ENCODE results near the gene CANX.

CANX gene

GRCh38 chr5:179764056-179764455 is 65.3 kb downstream of the CANX start:
- no peaks in the 10 kb centered on the region for H3K27me3 ChIP-seq (ENCODE audit: insufficient read depth, low read length, poor library complexity, severe bottlenecking)
- no peaks in the 10 kb centered on the region for H3F3A ChIP-seq (ENCODE audit: low read depth)
- no peaks in the 10 kb centered on the region for H3K9me2 ChIP-seq (replicated peaks; ENCODE audit: low read depth, low read length)
- no peak overlapping the region for H3K9ac ChIP-seq (ENCODE audit: low read depth, low read length, poor library complexity, severe bottlenecking)
- no peak overlapping the region for H3K4me3 ChIP-seq (ENCODE audit: low read length, poor library complexity, severe bottlenecking)
- H4K20me1 ChIP-seq (ENCODE audit: insufficient read depth, low read length, poor library complexity, severe bottlenecking) = peaks cover 21% of the 10 kb centered on the region
- H3K9me3 ChIP-seq (ENCODE audit: insufficient read depth, low read depth, low read length) = no peaks in the 10 kb centered on the region
- H3K4me2 ChIP-seq (ENCODE audit: low read depth, low read length, poor library complexity, severe bottlenecking) = no peak overlapping the region
- no peak overlapping the region for H2AFZ ChIP-seq (ENCODE audit: low read length)
- H3K36me3 ChIP-seq (ENCODE audit: insufficient read depth, low read length) = peaks cover 32% of the 10 kb centered on the region; the same call in 1 of the 2 replicates
- TF ChIP-seq, protein P1, sequence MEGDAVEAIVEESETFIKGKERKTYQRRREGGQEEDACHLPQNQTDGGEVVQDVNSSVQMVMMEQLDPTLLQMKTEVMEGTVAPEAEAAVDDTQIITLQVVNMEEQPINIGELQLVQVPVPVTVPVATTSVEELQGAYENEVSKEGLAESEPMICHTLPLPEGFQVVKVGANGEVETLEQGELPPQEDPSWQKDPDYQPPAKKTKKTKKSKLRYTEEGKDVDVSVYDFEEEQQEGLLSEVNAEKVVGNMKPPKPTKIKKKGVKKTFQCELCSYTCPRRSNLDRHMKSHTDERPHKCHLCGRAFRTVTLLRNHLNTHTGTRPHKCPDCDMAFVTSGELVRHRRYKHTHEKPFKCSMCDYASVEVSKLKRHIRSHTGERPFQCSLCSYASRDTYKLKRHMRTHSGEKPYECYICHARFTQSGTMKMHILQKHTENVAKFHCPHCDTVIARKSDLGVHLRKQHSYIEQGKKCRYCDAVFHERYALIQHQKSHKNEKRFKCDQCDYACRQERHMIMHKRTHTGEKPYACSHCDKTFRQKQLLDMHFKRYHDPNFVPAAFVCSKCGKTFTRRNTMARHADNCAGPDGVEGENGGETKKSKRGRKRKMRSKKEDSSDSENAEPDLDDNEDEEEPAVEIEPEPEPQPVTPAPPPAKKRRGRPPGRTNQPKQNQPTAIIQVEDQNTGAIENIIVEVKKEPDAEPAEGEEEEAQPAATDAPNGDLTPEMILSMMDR (conservative IDR thresholded peaks at IDR 0.05; ENCODE audit: low read length) = no peak
- TF ChIP-seq EZH2phosphoT487 (IDR thresholded peaks at IDR 0.05; ENCODE audit: borderline replicate concordance) = no peak
- H3K79me2 ChIP-seq (ENCODE audit: insufficient read depth, low read length) = peaks cover 33% of the 10 kb centered on the region
- peaks cover 7% of the 10 kb centered on the region for H3K4me1 ChIP-seq (ENCODE audit: insufficient read depth, low read length, poor library complexity, severe bottlenecking)

DNA sequence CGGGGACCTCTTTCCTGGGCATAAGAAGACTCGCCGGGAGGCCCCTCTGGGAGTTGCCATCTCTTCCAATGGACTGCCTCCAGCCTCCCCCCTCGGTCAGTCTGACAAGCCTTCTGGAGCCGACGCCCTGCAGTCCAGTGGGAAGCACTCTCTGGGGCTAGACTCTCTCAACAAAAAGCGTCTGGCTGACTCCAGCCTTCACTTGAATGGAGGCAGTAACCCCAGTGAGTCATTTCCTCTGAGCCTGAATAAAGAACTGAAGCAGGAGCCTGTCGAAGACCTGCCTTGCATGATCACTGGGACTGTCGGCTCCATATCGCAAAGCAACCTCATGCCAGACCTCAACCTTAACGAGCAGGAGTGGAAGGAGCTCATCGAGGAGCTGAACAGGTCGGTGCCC is 66.6 kb downstream of the CANX start:
- H3K36me3 ChIP-seq (ENCODE audit: insufficient read depth, low read length) = peaks cover 43% of the 10 kb centered on the region; the same call in 1 of the 2 replicates
- peaks cover 14% of the 10 kb centered on the region for H4K20me1 ChIP-seq (ENCODE audit: insufficient read depth, low read length, poor library complexity, severe bottlenecking)
- peaks cover 20% of the 10 kb centered on the region for H3K79me2 ChIP-seq (ENCODE audit: insufficient read depth, low read length)
- H3K9ac ChIP-seq (ENCODE audit: low read depth, low read length, poor library complexity, severe bottlenecking) = no peak overlapping the region
- no peaks in the 10 kb centered on the region for H3K9me2 ChIP-seq (replicated peaks; ENCODE audit: low read depth, low read length)
- no peak overlapping the region for H2AFZ ChIP-seq (ENCODE audit: low read length)
- H3K9me3 ChIP-seq (ENCODE audit: insufficient read depth, low read depth, low read length) = no peaks in the 10 kb centered on the region
- no peaks in the 10 kb centered on the region for H3F3A ChIP-seq (ENCODE audit: low read depth)
- no peak overlapping the region for H3K4me3 ChIP-seq (ENCODE audit: low read length, poor library complexity, severe bottlenecking)
- no peak overlapping the region for H3K4me2 ChIP-seq (ENCODE audit: low read depth, low read length, poor library complexity, severe bottlenecking)
- peaks cover 7% of the 10 kb centered on the region for H3K4me1 ChIP-seq (ENCODE audit: insufficient read depth, low read length, poor library complexity, severe bottlenecking)
- TF ChIP-seq, protein P1 (conservative IDR thresholded peaks at IDR 0.05; ENCODE audit: low read length) = no peak
- no peak for TF ChIP-seq EZH2phosphoT487 (IDR thresholded peaks at IDR 0.05; ENCODE audit: borderline replicate concordance)
- H3K27me3 ChIP-seq (ENCODE audit: insufficient read depth, low read length, poor library complexity, severe bottlenecking) = no peaks in the 10 kb centered on the region

DNA sequence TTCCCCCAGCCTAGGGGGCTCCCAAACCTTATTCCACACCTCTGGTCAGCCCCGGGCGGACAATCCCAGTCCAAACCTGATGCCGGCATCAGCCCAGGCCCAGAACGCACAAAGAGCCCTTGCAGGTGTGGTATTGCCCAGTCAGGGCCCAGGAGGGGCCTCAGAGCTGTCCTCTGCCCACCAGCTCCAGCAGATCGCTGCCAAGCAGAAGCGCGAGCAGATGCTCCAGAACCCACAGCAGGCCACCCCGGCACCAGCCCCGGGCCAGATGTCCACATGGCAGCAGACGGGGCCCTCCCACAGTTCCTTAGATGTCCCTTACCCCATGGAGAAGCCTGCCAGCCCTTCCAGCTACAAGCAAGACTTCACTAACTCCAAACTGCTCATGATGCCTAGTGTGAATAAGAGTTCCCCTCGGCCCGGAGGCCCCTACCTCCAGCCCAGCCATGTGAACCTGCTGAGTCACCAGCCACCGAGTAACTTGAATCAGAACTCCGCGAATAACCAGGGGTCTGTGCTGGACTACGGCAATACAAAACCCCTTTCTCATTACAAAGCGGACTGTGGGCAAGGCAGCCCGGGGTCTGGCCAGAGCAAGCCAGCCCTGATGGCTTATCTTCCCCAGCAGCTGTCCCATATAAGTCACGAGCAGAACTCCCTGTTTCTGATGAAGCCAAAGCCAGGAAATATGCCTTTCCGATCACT is 67.4 kb downstream of the CANX start:
- H3K36me3 ChIP-seq (ENCODE audit: insufficient read depth, low read length) = peaks cover 50% of the 10 kb centered on the region; the same call in 1 of the 2 replicates
- no peaks in the 10 kb centered on the region for H3F3A ChIP-seq (ENCODE audit: low read depth)
- H3K4me1 ChIP-seq (ENCODE audit: insufficient read depth, low read length, poor library complexity, severe bottlenecking) = peaks cover 7% of the 10 kb centered on the region
- no peaks in the 10 kb centered on the region for H3K27me3 ChIP-seq (ENCODE audit: insufficient read depth, low read length, poor library complexity, severe bottlenecking)
- no peak overlapping the region for H3K9ac ChIP-seq (ENCODE audit: low read depth, low read length, poor library complexity, severe bottlenecking)
- no peak overlapping the region for H2AFZ ChIP-seq (ENCODE audit: low read length)
- H4K20me1 ChIP-seq (ENCODE audit: insufficient read depth, low read length, poor library complexity, severe bottlenecking) = peaks cover 14% of the 10 kb centered on the region
- TF ChIP-seq, protein P1 (conservative IDR thresholded peaks at IDR 0.05; ENCODE audit: low read length) = no peak
- no peak for TF ChIP-seq EZH2phosphoT487 (IDR thresholded peaks at IDR 0.05; ENCODE audit: borderline replicate concordance)
- no peak overlapping the region for H3K4me2 ChIP-seq (ENCODE audit: low read depth, low read length, poor library complexity, severe bottlenecking)
- no peaks in the 10 kb centered on the region for H3K9me2 ChIP-seq (replicated peaks; ENCODE audit: low read depth, low read length)
- H3K4me3 ChIP-seq (ENCODE audit: low read length, poor library complexity, severe bottlenecking) = no peak overlapping the region
- no peaks in the 10 kb centered on the region for H3K9me3 ChIP-seq (ENCODE audit: insufficient read depth, low read depth, low read length)
- peaks cover 20% of the 10 kb centered on the region for H3K79me2 ChIP-seq (ENCODE audit: insufficient read depth, low read length)

All from Loucy (cell line).